ENCODE results near the gene CPOX.

CPOX gene

DNA sequence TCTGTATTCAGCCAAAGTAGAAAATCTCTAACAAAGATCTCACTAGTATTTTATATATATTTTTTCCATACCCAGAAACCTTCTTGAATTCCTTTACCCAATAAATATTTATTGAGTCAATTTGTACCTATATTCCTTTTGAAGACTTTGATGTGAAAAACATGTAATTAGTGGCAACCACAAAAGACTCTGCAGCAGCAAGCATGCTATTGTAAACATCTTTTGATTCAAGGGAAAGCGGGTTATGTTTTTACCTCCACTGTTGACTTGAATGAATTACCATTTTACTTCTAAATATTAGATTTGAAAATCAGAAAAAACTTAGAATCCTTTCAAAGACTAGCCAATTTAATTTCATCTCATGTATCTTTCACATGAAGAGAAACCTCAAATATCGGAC, 59.2 kb downstream of the CPOX start:
- DNase-seq = no peak

DNA sequence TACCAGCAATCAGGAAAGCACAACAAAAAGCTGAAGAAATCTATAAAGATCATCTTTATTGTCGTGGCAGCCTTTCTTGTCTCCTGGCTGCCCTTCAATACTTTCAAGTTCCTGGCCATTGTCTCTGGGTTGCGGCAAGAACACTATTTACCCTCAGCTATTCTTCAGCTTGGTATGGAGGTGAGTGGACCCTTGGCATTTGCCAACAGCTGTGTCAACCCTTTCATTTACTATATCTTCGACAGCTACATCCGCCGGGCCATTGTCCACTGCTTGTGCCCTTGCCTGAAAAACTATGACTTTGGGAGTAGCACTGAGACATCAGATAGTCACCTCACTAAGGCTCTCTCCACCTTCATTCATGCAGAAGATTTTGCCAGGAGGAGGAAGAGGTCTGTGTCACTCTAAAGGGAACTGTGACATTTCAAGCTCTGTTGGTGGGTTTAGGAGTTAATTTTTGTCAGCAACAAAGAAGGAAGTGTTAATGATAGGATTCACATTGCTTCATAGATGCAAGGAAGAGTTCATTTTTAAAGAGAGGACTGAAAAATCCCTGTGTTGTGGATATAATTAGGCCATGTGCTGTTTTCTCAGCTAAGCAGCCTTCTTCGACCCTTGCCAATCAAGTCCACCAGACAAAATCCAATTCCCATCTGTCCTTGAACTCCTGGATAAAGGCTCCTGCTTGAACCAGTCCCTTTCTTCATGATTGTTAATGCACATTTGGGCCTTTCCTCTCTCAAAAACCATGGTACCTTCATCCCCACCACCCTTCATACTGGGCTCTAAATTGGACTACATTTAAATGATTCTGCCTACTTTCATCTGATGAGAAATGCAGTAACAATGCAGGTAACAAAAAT, 60.5 kb downstream of the CPOX start:
- DNase-seq = no peak

DNA sequence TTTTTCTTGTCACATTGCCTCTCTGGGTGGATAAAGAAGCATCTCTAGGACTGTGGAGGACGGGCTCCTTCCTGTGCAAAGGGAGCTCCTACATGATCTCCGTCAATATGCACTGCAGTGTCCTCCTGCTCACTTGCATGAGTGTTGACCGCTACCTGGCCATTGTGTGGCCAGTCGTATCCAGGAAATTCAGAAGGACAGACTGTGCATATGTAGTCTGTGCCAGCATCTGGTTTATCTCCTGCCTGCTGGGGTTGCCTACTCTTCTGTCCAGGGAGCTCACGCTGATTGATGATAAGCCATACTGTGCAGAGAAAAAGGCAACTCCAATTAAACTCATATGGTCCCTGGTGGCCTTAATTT, 61.2 kb downstream of the CPOX start:
- no peak for DNase-seq

DNA sequence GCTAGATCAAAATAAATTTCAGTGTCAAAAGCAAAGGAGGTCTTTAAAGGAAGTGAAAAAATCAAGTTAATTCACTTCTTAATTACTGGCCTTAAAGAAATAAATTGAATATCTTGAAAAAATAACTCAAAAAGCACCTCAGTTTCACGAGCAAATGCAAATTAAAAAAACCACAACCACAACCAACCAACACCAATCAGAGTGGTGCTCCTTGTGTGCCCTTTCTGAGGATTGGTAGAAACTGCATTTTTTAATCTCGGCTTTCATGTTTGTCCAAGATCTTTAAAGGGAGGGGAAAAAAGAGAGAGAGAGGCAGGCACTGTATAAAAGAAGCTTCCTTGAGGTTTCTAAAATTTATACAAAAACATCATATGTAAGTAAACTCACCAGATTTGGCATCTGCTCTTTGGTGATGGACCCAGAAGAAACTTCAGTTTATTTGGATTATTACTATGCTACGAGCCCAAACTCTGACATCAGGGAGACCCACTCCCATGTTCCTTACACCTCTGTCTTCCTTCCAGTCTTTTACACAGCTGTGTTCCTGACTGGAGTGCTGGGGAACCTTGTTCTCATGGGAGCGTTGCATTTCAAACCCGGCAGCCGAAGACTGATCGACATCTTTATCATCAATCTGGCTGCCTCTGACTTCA, 61.7 kb downstream of the CPOX start, which contains the start of gene GPR15:
Gene GPR15, plus strand, starts transcription at position 357 of the 653 bp plus-strand sequence. Its CDS starts 56 bp downstream, at position 413.
- DNase-seq = no peak

DNA sequence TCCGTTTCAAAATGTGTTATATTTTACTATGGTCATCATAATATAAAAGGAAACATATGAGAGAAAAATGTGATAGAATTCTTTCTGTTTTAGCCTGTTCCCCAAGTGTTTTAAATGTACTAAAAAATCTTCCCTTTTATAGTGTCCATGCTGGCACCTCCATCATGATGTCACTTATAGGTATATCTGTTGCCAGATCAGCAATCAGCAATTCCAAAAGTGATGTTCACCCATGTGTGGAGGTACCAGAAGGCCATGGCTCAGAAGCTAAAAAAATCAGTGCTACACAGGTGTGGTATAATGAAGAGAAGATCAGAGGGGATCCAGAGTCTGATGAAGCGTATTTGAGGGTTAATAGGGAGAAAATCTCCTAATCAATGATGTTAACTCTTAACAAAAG, 62.7 kb downstream of the CPOX start:
- no peak for DNase-seq

DNA sequence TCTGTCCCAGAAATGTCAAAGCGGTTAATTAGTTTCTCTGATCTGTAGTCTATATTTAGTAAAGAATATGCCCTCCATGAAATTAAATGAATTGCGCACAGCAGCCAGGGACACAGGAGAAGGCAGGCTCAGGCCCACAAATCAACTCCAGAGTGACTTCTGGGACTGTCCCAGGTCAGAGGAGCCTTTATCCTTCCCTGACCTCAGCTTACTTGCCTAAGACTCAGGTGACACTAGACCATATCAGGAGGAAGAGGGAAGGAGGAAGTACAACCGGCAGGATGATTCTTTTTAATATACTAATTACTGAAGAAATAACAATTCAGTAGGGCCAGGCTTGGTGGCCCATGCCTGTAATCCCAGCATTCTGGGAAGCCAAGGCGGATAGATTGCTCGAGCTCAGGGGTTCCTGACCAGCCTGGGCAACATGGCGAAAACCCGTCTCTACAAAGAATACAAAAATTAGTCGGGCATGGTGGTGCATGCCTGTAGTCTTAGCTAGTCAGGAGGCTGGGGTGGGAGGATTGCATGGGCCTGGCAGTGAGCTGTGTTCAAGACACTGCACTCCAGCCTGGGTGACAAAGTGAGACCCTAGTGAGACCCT, 63.5 kb downstream of the CPOX start:
- DNase-seq = no peak

Data from OCI-M1 (cell line).